CD14-positive monocyte (primary cell): Measurements from ENCODE around the gene FOXP4. TPM values are rescaled to one million over a fixed set of nuclear protein-coding genes. Genes with fewer than 3 reads are reported as not detected.

Source experiments
- DNase-seq, 3 donors: peaks; one replicate each; pipeline ENCODE4 v3.0.0-alpha.2; 2011 to 2022
- H2AFZ ChIP-seq: 2 replicates; pipeline ENCODE4 v1.6.0; 2012; ENCODE audit warnings: mild to moderate bottlenecking, low read depth, low read length, inconsistent platforms; ENCODE audit not compliant: insufficient read depth, poor library complexity, severe bottlenecking
- H3K27ac ChIP-seq, 2 donors: 1 replicate in 1 of 2; 2 replicates in 1 of 2; pipeline ENCODE4 v1.5.1; 2012 to 2013; ENCODE audit warnings: low read length in 2 of 2, control low read depth in 1 of 2, inconsistent platforms in 1 of 2, low read depth in 1 of 2, mild to moderate bottlenecking in 1 of 2
- H3K27me3 ChIP-seq, 2 donors: one replicate each; pipeline versions ENCODE4 v1.6.0 to v1.6.1; 2011 to 2013; ENCODE audit warnings: low read length in 2 of 2; ENCODE audit not compliant: control insufficient read depth in 2 of 2, insufficient read depth in 2 of 2
- H3K36me3 ChIP-seq, 2 donors: replicated peaks in 1 of 2; 1 replicate in 1 of 2; 2 replicates in 1 of 2; pipeline versions ENCODE4 v1.5.1 to v1.6.1; 2012 to 2013; ENCODE audit warnings: low read length in 2 of 2, control low read depth in 1 of 2, inconsistent platforms in 1 of 2, mild to moderate bottlenecking in 1 of 2; ENCODE audit not compliant: insufficient read depth in 2 of 2, control insufficient read depth in 1 of 2
- H3K4me1 ChIP-seq, 2 donors: 1 replicate in 1 of 2; 2 replicates in 1 of 2; pipeline versions ENCODE4 v1.5.1 to v1.6.1; 2012 to 2013; ENCODE audit warnings: low read length in 2 of 2, control low read depth in 1 of 2, inconsistent platforms in 1 of 2, mild to moderate bottlenecking in 1 of 2, moderate library complexity in 1 of 2; ENCODE audit not compliant: insufficient read depth in 2 of 2, control insufficient read depth in 1 of 2
- H3K4me2 ChIP-seq: replicated peaks from 2 replicates; pipeline ENCODE3; 2012; ENCODE audit warnings: low read length, moderate library complexity, mild to moderate bottlenecking; ENCODE audit not compliant: poor library complexity, severe bottlenecking; ENCODE audit errors: extremely low read depth
- H3K4me3 ChIP-seq, 3 experiments: fragments of 200-600 bp in 1 of 3; sonication (generic) in 1 of 3; replicated peaks in 1 of 3; 1 replicate in 2 of 3; 2 replicates in 1 of 3; pipeline ENCODE4 v1.5.1; 2011 to 2013; ENCODE audit warnings: low read length in 3 of 3, mild to moderate bottlenecking in 3 of 3, control low read depth in 2 of 3, low read depth in 2 of 3, inconsistent platforms in 1 of 3, moderate library complexity in 1 of 3
- H3K79me2 ChIP-seq: 2 replicates; pipeline ENCODE4 v1.6.0; 2012; ENCODE audit warnings: mild to moderate bottlenecking, control low read depth, inconsistent platforms, low read length, moderate library complexity; ENCODE audit not compliant: insufficient read depth
- H3K9ac ChIP-seq: 2 replicates; pipeline ENCODE4 v1.6.0; 2017; ENCODE audit warnings: low read length, mild to moderate bottlenecking; ENCODE audit not compliant: insufficient read depth, poor library complexity, severe bottlenecking
- H3K9me3 ChIP-seq, 2 donors: replicated peaks in 1 of 2; 1 replicate in 1 of 2; 2 replicates in 1 of 2; pipeline versions ENCODE4 v1.5.1 to v1.6.1; 2012 to 2013; ENCODE audit warnings: low read length in 2 of 2, control low read depth in 1 of 2; ENCODE audit not compliant: control insufficient read depth in 1 of 2, insufficient read depth in 1 of 2
- H4K20me1 ChIP-seq: 2 replicates; pipeline ENCODE4 v1.6.0; 2012; ENCODE audit warnings: mild to moderate bottlenecking, low read length, control low read depth, moderate library complexity; ENCODE audit not compliant: insufficient read depth
- H3K27ac Mint-ChIP-seq, 7 donors: one replicate each; pipeline ENCODE4 v1.8.0; 2020; ENCODE audit warnings: mild to moderate bottlenecking in 7 of 7, mixed read lengths in 7 of 7, moderate library complexity in 6 of 7, inconsistent platforms in 2 of 7
- H3K27me3 Mint-ChIP-seq, 3 donors: one replicate each; pipeline ENCODE4 v1.8.0; 2021 to 2022; ENCODE audit warnings: low read depth in 3 of 3, mild to moderate bottlenecking in 3 of 3, mixed read lengths in 3 of 3, moderate library complexity in 3 of 3, inconsistent platforms in 1 of 3
- H3K36me3 Mint-ChIP-seq, 2 donors: one replicate each; pipeline ENCODE4 v1.8.0; 2020; ENCODE audit warnings: mixed read lengths in 2 of 2, inconsistent platforms in 1 of 2, mild to moderate bottlenecking in 1 of 2
- H3K4me1 Mint-ChIP-seq: one replicate; pipeline ENCODE4 v1.8.0; 2020; ENCODE audit warnings: mild to moderate bottlenecking, mixed read lengths
- H3K4me3 Mint-ChIP-seq, 2 donors: one replicate each; pipeline ENCODE4 v1.8.0; 2020; ENCODE audit warnings: mild to moderate bottlenecking in 2 of 2, mixed read lengths in 2 of 2, moderate library complexity in 1 of 2
- H3K9me3 Mint-ChIP-seq, 7 donors: one replicate each; pipeline ENCODE4 v1.8.0; 2020 to 2022; ENCODE audit warnings: mixed read lengths in 7 of 7, mild to moderate bottlenecking in 6 of 7, moderate library complexity in 6 of 7, inconsistent platforms in 2 of 7
- CTCF ChIP-seq: fragments of 200-600 bp; IDR thresholded peaks from one replicate; pipeline ENCODE4 v1.8.0; 2022; ENCODE audit warnings: antibody characterized with exemption, mild to moderate bottlenecking
- WGBS: methylation state at CpG from one replicate; pipeline ENCODE4 v1.1.5; 2013; ENCODE audit warnings: missing lambda C conversion rate; ENCODE audit not compliant: insufficient coverage; 5-methylcytosine and 5-hydroxymethylcytosine counted together
- intact Hi-C, 2 donors: fragments of 100-400 bp; cut with micrococcal nuclease; formaldehyde crosslinking; loops; one replicate each; pipeline versions ENCODE4 v1.15.0 to v1.15.1; 2023
- polyA plus RNA-seq, 3 donors: library from polyadenylated mRNA; depleted of rRNA in 1 of 3; unstranded in 2 of 3; stranded (reverse) in 1 of 3; fragments of 300-500 nt in 2 of 3; fragments of >200 nt in 1 of 3; fragmentation: Illumina TruSeq in 2 of 3; gene quantifications; 1 replicate in 2 of 3; 2 replicates in 1 of 3; pipeline ENCODE4 v1.2.3, GENCODE V29; 2012 to 2021

Gene FOXP4
- polyA plus RNA-seq, 3 donors = 0.62 to 7.6 (median 0.65) TPM

- intact Hi-C loops = no loop called here
- Histone ChIP-seq H3K27ac (no peak within 1 kb of the TSS), H3K79me2 (no peaks in the 10 kb centered on the region), H3K9ac (no peak within 1 kb of the TSS), H4K20me1 (no peaks in the 10 kb centered on the region), H3K36me3 (no peaks in the 10 kb centered on the region), H3K9me3 (peaks cover 0 to 8% of the 10 kb centered on the region in 2 donors), H3K27me3 (peaks cover 11 to 52% of the 10 kb centered on the region in 2 donors), H3K4me3 (peak within 1 kb of the TSS in 1 of 3 experiments; percentile 34), H3K4me1 (peaks cover 5 to 17% of the 10 kb centered on the region in 2 donors), H3K4me2 (peak within 1 kb of the TSS; percentile 42), H2AFZ (no peak within 1 kb of the TSS)
- H3K9me3 Mint-ChIP-seq = peaks cover 0 to 20% (median 3%) of the 10 kb centered on the region in 7 donors
- DNase-seq = no peak
- H3K4me1 Mint-ChIP-seq = peaks cover 24% of the 10 kb centered on the region
- TF ChIP-seq CTCF = no peak
- peak within 1 kb of the TSS in 3 of 7 donors; percentile 46 to 66 (median 57) for H3K27ac Mint-ChIP-seq
- H3K4me3 Mint-ChIP-seq = peak within 1 kb of the TSS; percentile 63 to 88
- H3K27me3 Mint-ChIP-seq = peaks cover 55 to 80% (median 56%) of the 10 kb centered on the region in 3 donors
- WGBS = 1% methylated on average over 78 of the region's 86 CpGs
- H3K36me3 Mint-ChIP-seq = peaks cover 0 to 4% of the 10 kb centered on the region in 2 donors
Observed at GRCh38 chr6:41638002-41638934, 92.1 kb downstream of the FOXP4 start, which contains the start of gene MDFI. TSS of gene MDFI (plus strand) at chr6:41638468. CDS start at chr6:41638750, 282 bp downstream.

GRCh38 chr6:41638935-41639808 is 93.0 kb downstream of the FOXP4 start:
- no peak overlapping the region for H2AFZ ChIP-seq
- peaks cover 0 to 20% (median 4%) of the 10 kb centered on the region in 7 donors for H3K9me3 Mint-ChIP-seq
- peaks cover 11 to 52% of the 10 kb centered on the region in 2 donors for H3K27me3 ChIP-seq
- no peak overlapping the region for H3K9ac ChIP-seq
- peak overlapping the region in 1 of 3 experiments; percentile 34 for H3K4me3 ChIP-seq
- no peaks in the 10 kb centered on the region for H4K20me1 ChIP-seq
- no peaks in the 10 kb centered on the region for H3K79me2 ChIP-seq
- peak overlapping the region; percentile 42 for H3K4me2 ChIP-seq
- peaks cover 55 to 79% (median 56%) of the 10 kb centered on the region in 3 donors for H3K27me3 Mint-ChIP-seq
- peaks cover 5 to 17% of the 10 kb centered on the region in 2 donors for H3K4me1 ChIP-seq
- no peak for TF ChIP-seq CTCF
- no peak overlapping the region for H3K27ac ChIP-seq
- WGBS = 34% methylated on average over 20 of the region's 40 CpGs
- H3K36me3 Mint-ChIP-seq = peaks cover 0 to 4% of the 10 kb centered on the region in 2 donors
- intact Hi-C loops = no loop called here
- peak overlapping the region in 2 of 7 donors; percentile 46 to 66 for H3K27ac Mint-ChIP-seq
- peak overlapping the region; percentile 16 to 83 for H3K4me3 Mint-ChIP-seq
- peaks cover 0 to 8% of the 10 kb centered on the region in 2 donors for H3K9me3 ChIP-seq
- peaks cover 23% of the 10 kb centered on the region for H3K4me1 Mint-ChIP-seq
- DNase-seq = no peak
- H3K36me3 ChIP-seq = no peaks in the 10 kb centered on the region
